A673 (cell line): ENCODE data around the gene ZNG1F.
"Not testable (repeated sequence)": the region's sequence is repeated elsewhere in the genome, so short reads cannot be mapped to it uniquely, and the experiment has no call there.

Experiments
- EZH2 ChIP-seq: fragments of 200-600 bp; sonication (generic); IDR thresholded peaks from 2 replicates; pipeline ENCODE4 v1.6.1; 2017; ENCODE audit warnings: borderline replicate concordance, low read depth, mild to moderate bottlenecking, mixed read lengths, antibody characterized with exemption, low read length; ENCODE audit not compliant: poor library complexity, severe bottlenecking
- TF ChIP-seq, protein P1 (sequence below): fragments of 300-800, 200-600 bp; sonication (generic); conservative IDR thresholded peaks from 2 replicates; pipeline ENCODE4 v1.5.1; 2017; ENCODE audit warnings: low read depth, mild to moderate bottlenecking, antibody characterized with exemption, low read length, moderate library complexity, mixed read lengths

DNA sequence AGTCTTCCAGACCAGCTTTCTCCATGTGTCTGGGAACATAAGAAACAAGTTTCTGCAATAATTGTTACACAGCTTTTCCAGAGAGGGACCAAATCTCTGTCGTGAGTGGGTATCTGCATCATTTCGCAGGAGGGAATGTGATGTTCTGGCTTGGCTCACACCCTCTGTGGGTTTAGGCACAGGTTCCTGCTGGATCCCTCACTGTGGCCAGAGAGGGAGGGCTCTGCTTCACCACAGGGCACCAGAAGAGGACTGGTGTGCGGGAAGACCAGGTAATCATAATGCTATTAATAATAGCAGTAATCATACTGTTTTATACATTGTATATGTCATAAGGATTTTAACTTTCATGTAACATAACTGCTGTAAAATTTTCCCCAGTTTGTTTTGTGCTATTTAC is 41.3 kb upstream of the ZNG1F start:
- TF ChIP-seq, protein P1, sequence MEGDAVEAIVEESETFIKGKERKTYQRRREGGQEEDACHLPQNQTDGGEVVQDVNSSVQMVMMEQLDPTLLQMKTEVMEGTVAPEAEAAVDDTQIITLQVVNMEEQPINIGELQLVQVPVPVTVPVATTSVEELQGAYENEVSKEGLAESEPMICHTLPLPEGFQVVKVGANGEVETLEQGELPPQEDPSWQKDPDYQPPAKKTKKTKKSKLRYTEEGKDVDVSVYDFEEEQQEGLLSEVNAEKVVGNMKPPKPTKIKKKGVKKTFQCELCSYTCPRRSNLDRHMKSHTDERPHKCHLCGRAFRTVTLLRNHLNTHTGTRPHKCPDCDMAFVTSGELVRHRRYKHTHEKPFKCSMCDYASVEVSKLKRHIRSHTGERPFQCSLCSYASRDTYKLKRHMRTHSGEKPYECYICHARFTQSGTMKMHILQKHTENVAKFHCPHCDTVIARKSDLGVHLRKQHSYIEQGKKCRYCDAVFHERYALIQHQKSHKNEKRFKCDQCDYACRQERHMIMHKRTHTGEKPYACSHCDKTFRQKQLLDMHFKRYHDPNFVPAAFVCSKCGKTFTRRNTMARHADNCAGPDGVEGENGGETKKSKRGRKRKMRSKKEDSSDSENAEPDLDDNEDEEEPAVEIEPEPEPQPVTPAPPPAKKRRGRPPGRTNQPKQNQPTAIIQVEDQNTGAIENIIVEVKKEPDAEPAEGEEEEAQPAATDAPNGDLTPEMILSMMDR, result not testable (repeated sequence)
- not testable (repeated sequence) for TF ChIP-seq EZH2
